Stimulated activated CD8-positive, alpha-beta memory T cell treated with anti-CD3 and anti-CD28 coated beads, Interleukin-7, amount 100 ng/mL, for 48 hours (primary cell): ENCODE data around the gene GLRX5.
"Not testable (repeated sequence)": the region's sequence is repeated elsewhere in the genome, so short reads cannot be mapped to it uniquely, and the experiment has no call there.

Experiments
- DNase-seq, 2 donors: peaks; one replicate each; pipeline ENCODE4 v3.0.0-alpha.2; 2020; ENCODE audit warnings: low read depth in 1 of 2; ENCODE audit errors: extremely low read depth in 1 of 2

GLRX5 gene

DNA sequence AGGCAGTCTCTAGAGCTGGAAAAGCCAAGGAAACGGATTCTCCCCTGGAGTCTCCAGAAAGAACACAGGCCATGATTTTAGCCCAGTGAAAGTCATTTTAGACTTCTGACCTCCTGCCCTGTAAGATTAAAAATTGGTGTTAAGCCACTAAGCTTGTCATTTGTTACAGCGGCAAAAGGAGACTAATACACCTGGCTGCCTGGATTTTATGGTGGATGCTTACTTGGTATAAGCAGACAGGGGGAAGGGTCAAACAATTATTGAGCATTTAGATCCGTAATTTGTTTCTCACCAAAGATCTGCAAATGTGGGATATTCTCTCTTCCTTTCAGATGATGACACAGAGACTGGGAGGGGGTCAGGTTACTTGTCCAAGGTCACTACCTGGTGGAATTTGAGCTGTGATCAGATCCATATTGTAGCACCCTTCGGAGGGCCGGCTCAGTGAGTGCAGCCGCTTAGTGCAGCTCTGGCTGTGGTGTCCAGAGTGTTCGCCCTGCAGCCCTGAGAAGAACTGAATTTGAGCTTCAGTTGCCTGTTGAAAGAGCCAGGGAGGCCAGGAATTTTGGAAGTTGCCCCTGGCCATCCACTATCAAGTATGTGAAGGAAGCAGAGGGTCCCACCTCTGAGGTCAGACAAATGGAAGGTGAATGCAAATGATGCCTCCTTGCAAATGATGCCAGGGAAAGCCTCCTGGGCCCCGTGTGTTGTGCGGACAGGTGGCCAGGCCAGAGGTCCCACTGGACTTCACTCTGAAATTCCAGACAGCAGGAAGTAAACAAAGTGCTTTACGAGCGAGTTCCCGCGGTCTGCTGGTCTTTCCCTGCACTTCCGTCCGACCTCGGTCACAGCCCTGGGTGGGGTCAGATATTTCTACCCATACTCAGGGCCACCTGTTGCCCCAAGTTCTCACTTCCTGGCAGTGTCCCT, 15.1 kb downstream of the GLRX5 start:
- no peak for DNase-seq

DNA sequence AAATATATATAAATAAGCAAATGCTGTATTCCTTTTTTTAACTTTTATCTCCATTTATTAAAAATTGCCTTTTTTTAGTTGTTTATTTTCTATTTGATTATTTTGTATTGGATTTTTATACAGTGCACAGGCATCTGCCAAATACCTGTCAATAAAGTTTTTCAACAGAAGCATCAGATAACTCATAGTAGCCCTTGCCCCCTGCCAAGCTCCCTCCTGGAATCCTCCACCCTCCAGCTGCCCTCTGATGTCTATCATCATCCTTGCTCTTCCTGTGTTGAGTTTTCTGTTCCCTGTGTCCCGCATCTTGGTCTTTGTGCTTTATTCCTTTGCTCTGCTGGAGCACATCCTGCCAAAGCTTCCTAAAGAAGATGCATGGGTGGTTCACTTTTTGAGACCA, 16.6 kb downstream of the GLRX5 start:
- no peak for DNase-seq

DNA sequence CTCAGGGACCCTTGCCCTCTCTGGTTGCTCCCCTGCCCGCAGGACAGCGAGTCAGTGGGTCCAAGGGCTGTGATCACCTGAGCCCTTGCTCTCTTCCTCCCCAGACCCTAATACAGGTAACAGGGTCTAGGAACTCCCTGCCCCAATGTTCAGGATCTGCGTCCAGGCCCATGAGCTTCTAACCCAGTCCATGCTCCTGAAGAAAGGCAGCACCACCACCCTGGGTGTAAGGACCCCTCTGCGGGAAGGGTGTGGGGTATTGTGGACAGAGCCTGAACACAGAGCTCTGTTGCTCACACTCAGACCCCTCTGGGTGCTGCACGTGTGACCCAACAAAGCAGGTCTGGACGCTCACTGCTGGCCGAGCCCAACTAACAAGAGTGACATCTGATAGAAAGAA, 18.3 kb downstream of the GLRX5 start:
- no peak for DNase-seq

DNA sequence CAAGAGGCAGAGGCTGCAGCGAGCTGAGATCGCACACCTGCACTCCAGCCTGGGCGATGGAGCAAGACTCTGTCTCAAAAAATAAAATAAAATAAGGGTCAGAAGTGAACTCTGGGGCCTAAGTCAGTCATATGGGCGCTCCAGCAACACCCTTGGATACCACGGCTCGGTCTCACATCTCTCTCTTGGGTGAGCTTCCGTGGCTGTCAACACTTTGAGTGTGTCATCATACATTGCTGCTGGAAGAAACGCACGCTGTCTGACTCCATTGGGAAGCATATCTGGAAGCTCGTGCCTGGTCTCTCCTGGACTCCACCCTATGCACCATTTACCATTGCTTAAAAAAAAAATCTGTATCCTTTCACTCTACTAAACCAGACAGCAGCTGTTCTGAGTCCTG, 20.2 kb downstream of the GLRX5 start:
- DNase-seq: no peak

DNA sequence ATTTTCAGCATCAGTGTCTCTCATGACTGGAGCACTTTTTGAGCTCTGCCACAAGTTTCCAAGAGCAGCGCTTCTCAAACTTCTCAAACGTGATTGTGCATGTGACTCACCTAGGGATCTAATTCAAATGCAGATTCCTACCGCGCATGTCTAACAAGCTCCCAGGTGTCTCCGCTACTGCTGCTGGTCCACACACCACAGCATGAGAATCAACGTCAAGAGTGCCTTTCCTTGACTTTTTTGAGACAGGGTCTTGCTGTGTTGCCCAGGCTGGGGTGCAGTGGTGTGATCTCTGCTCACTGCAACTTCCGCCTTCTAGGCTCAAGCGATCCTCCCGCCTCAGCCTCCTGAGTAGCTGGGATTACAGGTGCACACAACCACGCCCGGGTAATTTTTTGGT, 22.4 kb downstream of the GLRX5 start:
- no peak for DNase-seq

DNA sequence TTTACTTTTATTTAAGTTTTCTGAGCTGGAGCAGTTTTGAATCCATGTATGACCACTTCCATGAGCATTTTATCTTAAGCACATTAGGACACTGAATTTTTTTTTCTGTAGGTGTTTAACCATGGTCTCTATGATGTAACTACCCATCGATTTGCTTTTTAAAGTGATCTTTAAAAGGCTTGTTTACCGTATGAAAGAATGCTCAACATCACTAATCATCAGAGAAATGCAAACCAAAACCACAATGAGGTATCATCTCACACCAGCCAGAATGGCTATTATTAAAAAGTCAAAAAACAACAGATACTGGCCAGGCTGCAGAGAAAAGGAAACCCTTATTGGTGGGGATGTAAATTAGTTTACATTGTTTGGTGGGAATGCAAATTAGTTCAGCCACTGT, 23.0 kb downstream of the GLRX5 start:
- DNase-seq: no peak

DNA sequence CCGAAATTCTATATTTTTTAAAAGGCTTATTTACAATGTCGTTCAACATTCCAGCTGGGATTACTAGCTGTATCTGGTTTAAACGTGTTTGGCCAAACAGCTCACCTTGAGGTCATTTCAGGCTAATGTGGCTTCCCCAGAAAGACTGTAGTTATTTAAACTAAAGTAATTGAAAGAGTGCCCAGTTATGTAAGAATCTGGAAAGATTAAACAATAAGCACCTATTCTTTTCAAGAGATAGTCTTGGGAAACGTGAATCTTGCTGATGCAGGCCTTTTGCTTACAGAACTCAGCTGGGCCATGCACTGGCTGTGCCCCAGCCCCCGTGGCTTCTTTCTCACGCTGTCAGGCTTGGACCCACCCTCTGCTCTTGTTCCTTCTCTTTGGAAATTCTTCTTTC, 24.4 kb downstream of the GLRX5 start:
- no peak for DNase-seq

DNA sequence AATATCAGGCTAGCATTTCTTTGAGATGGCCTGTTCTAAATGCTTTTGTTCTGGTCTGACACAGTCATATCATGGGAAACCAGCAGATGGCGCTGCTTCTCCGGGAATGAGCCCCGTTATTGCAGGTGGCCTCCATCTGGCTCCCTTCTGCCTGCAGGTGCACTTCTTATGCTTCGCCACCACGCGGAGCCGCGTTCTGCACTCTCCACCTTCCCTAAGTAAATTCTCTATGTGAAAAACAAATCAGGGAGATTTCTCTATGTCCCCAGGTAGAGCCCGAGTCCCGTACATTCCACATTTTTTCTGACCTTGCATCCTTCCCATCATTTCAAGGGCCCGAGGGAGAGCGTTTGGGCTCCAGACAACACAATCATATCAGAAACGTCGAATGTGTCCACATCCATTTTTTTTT, 26.2 kb downstream of the GLRX5 start:
- DNase-seq: peak; percentile 55 to 76

DNA sequence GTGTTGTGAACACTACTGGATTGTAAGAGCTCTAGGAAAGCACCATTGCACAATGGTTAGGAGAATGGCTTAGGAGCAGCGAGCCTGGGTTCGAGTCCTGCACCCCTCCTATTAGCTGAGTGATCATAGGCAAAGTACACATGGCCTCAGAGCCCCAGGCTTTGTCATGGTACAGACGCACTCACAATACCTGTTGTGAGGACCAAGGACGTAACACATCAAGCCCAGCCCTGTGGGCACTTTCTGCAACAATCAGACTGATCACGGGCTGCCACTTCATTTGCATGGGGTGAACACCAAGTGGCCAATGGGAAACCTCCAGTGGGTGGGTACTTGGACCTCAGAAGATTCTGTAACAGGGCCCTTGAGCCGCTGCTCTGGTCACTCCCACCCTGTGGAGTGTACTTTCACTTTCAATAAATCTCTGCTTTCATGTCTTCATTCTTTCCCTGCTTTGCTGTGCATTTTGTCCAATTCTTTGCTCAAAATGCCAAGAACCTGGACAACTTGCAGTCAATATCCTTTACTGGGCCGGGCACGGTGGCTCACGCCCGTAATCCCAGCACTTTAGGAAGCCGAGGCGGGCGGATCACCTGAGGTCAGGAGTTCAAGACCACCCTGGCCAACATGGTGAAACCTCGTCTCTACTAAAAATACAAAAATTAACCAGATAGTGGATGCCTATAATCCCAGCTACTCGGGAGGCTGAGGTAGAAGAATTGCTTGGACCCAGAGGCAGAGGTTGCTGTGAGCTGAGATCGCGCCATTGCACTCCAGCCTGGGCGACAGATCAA, 28.2 kb downstream of the GLRX5 start:
- DNase-seq: no peak

DNA sequence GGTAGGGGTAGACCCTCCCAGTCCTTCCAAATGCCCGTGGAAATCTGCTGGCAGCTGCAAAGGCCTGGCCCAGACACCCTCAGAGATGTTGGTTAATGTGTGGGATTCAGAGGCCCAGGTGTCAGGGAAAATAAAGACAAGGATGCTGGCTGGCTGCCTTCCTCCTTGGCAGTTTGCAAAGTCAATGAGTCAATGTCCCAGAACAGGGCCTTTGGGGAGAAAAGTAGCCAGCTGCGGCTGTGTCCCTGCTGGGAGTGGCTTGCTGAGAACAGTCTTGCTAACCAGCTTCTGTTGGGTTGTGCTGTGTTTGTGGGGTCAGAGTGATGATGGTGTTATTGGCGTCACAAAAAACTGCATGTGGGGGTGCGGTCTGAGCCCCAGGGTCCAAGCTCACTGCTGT, 29.2 kb downstream of the GLRX5 start:
- no peak for DNase-seq

DNA sequence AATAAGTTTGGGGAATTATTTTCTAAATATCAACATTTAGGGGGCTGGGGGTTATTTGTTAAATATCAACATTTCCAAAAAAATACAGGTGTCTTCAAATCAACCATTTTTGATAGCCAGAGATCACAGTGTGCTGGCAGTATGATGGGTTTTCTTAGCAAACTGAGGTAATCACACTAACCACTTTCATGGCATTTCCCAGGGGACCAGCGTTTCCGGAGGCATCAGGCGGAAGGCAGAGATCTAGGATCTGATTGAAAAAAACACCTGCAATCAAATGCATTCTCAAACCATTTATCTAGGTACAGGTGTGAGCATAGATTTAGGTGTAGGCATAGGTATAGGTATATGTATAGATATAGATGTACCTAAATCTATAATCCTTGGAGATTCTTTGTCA, 34.6 kb downstream of the GLRX5 start:
- DNase-seq: no peak

DNA sequence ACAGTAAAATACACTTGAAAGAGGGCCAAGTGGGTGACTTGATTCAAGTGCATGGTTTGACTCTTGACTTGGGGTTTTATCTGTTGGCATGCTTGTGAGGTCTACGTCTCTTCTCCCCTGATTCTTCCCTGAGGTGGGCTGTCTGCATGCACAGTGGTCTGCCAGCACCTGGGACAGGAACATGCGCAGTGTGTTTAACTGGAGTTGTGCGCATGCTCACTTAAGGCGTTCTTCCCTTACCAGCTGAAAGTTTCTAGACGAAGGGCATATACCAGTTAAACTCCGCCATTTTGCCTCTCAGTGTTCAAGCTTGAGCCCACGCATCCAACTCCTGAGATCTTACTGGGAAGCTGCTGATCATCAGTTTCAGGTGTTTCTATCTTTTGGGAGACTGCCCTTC, 38.5 kb downstream of the GLRX5 start:
- no peak for DNase-seq

DNA sequence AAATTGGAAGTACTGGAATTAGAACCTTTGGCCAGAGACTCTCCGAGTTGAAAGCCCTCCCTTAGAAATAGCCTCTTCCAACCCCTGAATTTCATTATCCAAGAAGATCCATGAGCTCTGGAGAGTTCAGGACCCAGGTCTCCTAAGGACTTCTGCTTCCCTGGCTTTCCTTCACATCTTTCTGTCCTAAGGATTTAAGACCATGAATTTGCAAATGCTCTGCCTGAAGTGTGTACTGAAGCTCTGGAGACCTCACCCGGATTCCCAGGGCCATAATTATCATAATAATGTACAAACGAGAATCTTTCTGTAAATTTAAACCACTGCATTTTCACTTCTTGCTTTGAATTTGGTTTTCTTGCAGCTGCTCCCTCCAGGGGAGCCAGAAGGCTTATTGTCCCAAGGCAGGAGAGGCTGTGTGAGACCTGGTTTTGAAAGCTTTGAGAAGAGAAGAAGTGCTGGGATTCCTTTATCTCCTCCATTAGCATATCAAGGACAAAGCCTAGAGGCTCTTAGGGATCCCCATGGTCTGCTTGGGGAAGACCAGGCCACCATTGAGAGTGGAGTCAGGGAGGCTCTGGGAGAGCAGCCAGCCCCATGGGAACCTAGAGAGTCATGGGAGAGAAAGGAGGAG, 41.1 kb downstream of the GLRX5 start:
- no peak for DNase-seq

DNA sequence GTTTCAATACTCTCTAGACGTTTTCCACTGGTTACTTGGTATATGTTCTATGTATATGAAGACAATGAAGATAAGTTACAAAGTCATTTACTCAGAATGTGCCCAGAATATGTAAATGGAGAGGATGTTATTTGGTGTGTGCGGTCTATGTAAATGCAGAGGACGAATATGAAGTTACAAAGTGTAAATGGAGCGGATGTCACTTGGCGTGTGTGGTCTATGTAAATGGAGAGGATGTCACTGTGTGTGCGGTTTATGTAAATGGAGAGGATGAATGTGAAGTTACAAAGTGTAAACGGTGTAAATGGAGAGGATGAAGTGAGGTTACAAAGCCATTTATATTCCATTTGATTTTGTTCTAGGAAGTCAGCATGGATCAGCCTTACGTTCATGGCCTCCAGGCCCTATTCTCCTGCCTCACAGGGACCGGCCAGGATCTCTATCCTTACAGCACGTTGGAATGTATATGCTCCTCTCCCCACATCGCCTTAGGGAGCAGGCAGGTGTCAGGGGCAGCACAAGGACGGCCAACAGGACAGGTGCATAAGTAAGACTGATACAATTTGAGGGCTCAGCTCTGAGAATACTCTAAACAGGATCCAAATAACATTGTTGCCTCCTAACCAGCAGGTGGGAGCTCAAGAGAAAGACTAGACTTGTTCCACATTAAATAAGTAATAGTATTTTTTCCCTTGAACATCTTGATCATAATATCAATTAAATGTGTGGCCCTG, 42.4 kb downstream of the GLRX5 start:
- no peak for DNase-seq

DNA sequence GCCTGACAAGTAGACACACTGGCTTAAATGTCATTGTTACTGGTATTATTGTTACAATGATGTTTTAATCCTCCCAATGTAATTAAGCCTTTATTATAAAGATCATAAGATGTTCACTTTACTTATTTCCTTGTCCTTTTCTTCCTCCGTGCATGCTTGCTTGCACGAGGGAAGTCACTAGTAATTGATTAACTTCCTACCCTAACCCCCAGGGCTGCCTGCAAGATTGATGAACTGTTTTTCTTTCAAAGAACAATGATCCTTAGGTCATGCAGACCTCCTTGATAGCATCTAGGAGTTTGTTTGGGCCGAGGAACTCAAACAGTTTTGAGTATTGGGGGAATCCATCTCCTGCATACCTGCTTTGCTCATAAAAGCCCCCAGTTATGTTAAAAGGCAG, 43.0 kb downstream of the GLRX5 start:
- DNase-seq: no peak

DNA sequence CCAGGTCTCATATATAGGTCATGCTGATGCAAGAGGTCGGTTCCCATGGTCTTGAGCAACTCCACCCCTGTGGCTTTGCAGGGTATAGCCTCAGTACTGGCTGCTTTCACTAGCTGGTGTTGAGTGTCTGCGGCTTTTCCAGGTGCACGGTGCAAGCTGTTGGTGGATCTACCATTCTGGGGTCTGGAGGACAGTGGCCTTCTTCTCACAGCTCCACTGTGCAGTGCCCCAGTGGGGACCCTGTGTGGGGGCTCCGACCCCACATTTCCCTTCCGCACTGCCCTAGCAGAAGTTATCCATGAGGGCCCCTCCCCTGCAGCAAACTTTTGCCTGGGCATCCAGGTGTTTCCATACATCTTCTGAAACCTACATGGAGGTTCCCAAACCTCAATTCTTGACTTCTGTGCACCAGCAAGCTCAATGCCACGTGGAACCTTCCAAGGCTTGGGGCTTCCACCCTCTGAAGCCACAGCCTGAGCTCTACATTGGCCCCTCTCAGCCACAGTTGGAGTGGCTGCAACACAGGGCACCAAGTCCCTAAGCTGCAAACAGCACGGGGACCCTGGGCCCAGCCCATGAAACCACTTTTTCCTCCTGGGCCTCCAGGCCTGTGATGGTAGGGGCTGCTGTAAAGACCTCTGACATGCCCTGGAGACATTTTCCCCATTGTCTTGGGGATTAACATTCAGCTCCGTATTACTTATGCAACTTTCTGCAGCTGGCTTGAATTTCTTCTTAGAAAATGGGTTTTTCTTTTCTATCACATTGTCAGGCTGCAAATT, 49.2 kb downstream of the GLRX5 start:
- not testable (repeated sequence) for DNase-seq

DNA sequence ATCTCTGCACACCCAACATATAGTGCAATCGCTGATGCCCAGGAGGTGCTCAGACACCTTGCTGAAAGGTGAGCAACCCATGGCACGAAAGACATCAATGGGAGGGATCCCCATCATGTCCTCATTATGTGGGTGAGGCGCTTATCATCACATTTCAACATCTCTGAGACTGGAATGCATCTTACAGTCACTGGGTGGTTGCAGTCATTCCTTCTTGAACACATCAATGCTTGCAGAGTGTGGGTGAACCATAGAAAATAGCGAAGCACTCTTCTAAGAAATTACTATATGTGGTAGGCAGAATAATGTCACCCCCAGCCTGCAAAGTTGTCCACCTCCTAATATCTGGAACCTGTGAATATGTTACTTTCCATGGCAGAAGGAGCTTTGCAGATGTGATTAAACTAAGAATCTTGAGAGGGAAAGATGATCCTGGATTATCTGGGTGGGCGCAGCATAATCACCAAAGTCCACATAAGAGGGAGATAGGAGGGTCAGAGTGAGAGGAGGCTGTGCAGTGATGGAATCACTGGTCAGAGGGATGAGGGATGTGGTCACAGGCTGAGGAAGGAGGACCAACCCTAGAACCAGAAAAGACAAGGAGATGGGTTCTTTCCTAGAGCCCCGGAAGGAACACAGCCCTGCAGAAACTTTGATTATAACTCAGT, 51.2 kb downstream of the GLRX5 start:
- no peak for DNase-seq

DNA sequence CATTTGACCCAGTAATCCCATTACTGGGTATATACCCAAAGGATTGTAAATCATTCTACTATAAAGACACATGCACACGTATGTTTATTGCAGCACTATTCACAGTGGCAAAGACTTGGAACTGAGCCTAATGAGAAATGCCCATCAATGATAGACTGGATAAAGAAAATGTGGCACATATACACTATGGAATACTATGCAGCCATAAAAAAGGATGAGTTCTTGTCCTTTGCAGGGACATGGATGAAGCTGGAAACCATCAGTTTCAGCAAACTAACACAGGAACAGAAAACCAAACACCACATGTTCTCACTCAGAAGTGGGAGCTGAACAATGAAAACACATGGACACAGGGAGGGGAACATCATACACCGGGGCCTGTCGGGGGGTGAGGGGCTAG, 56.3 kb downstream of the GLRX5 start:
- DNase-seq: not testable (repeated sequence)
